GM23338 (cell line): ENCODE results near the gene FHIT. TPM values are rescaled to one million over a fixed set of nuclear protein-coding genes. Genes with fewer than 3 reads are reported as not detected.

Source experiments
- ATAC-seq: fragments of 200-7000 bp; cut with Tn5 transposase; 3 replicates; pipeline ENCODE4 v1.9.1; 2020
- DNase-seq: peaks from one replicate; pipeline ENCODE4 v3.0.0-alpha.2; 2015; ENCODE audit warnings: low spot score
- H2AFZ ChIP-seq: fragments of 200-600 bp; sonication (generic); 2 replicates; pipeline ENCODE4 v1.8.0; 2016; ENCODE audit warnings: antibody characterized with exemption, mild to moderate bottlenecking, moderate library complexity
- H3F3A ChIP-seq: fragments of 200-600 bp; sonication (generic); replicated peaks from 2 replicates; pipeline ENCODE4 v1.8.0; 2017; ENCODE audit warnings: antibody characterized with exemption, mixed run types, low read depth
- H3K27ac ChIP-seq: fragments of 200-600 bp; sonication (generic); 2 replicates; pipeline ENCODE4 v1.6.1; 2016; ENCODE audit warnings: low read depth
- H3K27me3 ChIP-seq: fragments of 200-600 bp; sonication (generic); 2 replicates; pipeline ENCODE4 v1.8.0; 2016; ENCODE audit warnings: mild to moderate bottlenecking, mixed run types, moderate library complexity; ENCODE audit not compliant: insufficient read depth
- H3K36me3 ChIP-seq: fragments of 200-600 bp; sonication (generic); 2 replicates; pipeline ENCODE4 v1.8.0; 2016; ENCODE audit warnings: mild to moderate bottlenecking; ENCODE audit not compliant: insufficient read depth
- H3K4me1 ChIP-seq: fragments of 200-600 bp; sonication (generic); 2 replicates; pipeline ENCODE4 v1.8.0; 2016; ENCODE audit warnings: mild to moderate bottlenecking, moderate library complexity; ENCODE audit not compliant: insufficient read depth
- H3K4me2 ChIP-seq: fragments of 200-600 bp; sonication (generic); 2 replicates; pipeline ENCODE4 v1.7.1; 2017; ENCODE audit warnings: mixed run types
- H3K4me3 ChIP-seq: fragments of 200-600 bp; sonication (generic); 2 replicates; pipeline ENCODE4 v1.6.1; 2016; ENCODE audit warnings: mixed run types
- H3K79me2 ChIP-seq: fragments of 200-600 bp; sonication (generic); replicated peaks from 2 replicates; pipeline ENCODE4 v1.8.0; 2017; ENCODE audit warnings: mild to moderate bottlenecking; ENCODE audit not compliant: insufficient read depth
- H3K9me2 ChIP-seq: fragments of 200-600 bp; sonication (generic); 2 replicates; pipeline ENCODE4 v1.8.0; 2017; ENCODE audit not compliant: insufficient read depth
- H4K20me1 ChIP-seq: fragments of 200-600 bp; sonication (generic); replicated peaks from 2 replicates; pipeline ENCODE4 v1.8.0; 2017; ENCODE audit warnings: mild to moderate bottlenecking; ENCODE audit not compliant: insufficient read depth
- H3K27ac Mint-ChIP-seq: 2 replicates; pipeline ENCODE4 v1.8.0; 2020; ENCODE audit warnings: inconsistent platforms, mild to moderate bottlenecking, moderate library complexity, mixed read lengths
- H3K27me3 Mint-ChIP-seq: 3 replicates; pipeline ENCODE4 v1.8.0; 2022; ENCODE audit warnings: low read depth, mild to moderate bottlenecking, moderate library complexity, mixed read lengths, inconsistent platforms; ENCODE audit not compliant: insufficient read depth, poor library complexity
- H3K36me3 Mint-ChIP-seq: 3 replicates; pipeline ENCODE4 v1.8.0; 2021; ENCODE audit warnings: low read depth, mild to moderate bottlenecking, inconsistent platforms, moderate library complexity, mixed read lengths
- H3K4me1 Mint-ChIP-seq: 3 replicates; pipeline ENCODE4 v1.8.0; 2020; ENCODE audit warnings: mild to moderate bottlenecking, inconsistent platforms, mixed read lengths
- H3K4me3 Mint-ChIP-seq: 3 replicates; pipeline ENCODE4 v1.8.0; 2021; ENCODE audit warnings: moderate library complexity, mild to moderate bottlenecking, inconsistent platforms, mixed read lengths
- H3K9me3 Mint-ChIP-seq: 3 replicates; pipeline ENCODE4 v1.8.0; 2020; ENCODE audit warnings: moderate library complexity, mild to moderate bottlenecking, inconsistent platforms, mixed read lengths
- CREB1 ChIP-seq: fragments of 250-450 bp; sonication (Bioruptor Pico); IDR thresholded peaks from 2 replicates; pipeline ENCODE4 v1.5.0; 2020; ENCODE audit warnings: low read depth, mild to moderate bottlenecking, moderate library complexity
- EZH2 ChIP-seq: fragments of 200-600 bp; sonication (generic); IDR thresholded peaks from one replicate; pipeline ENCODE4 v1.8.0; 2017; ENCODE audit warnings: antibody characterized with exemption, mild to moderate bottlenecking, low read depth; ENCODE audit not compliant: unreplicated experiment
- JUNB ChIP-seq: IDR thresholded peaks from one replicate; pipeline ENCODE4 v1.6.1; 2016; ENCODE audit warnings: antibody characterized with exemption; ENCODE audit not compliant: unreplicated experiment
- NANOG ChIP-seq: IDR thresholded peaks from 2 replicates; pipeline ENCODE4 v1.6.1; 2016; ENCODE audit warnings: antibody characterized with exemption, borderline replicate concordance
- POLR2AphosphoS5 ChIP-seq: IDR thresholded peaks from 2 replicates; pipeline ENCODE4 v1.6.1; 2016; ENCODE audit warnings: antibody characterized with exemption, low read depth
- REST ChIP-seq: IDR thresholded peaks from one replicate; pipeline ENCODE4 v1.6.1; 2018; ENCODE audit warnings: antibody characterized with exemption; ENCODE audit not compliant: unreplicated experiment
- STAT1 ChIP-seq: IDR thresholded peaks from one replicate; pipeline ENCODE4 v1.6.1; 2016; ENCODE audit warnings: antibody characterized with exemption; ENCODE audit not compliant: unreplicated experiment
- ZNF114 ChIP-seq: fragments of 250-450 bp; sonication (Bioruptor Pico); IDR thresholded peaks from 2 replicates; pipeline ENCODE4 v1.5.0; 2020; ENCODE audit warnings: mild to moderate bottlenecking, moderate library complexity
- ZNF331 ChIP-seq: fragments of 250-450 bp; sonication (Bioruptor Pico); IDR thresholded peaks from 2 replicates; pipeline ENCODE4 v1.5.0; 2020; ENCODE audit warnings: low read depth, mild to moderate bottlenecking, moderate library complexity
- polyA plus RNA-seq: library from polyadenylated mRNA; unstranded; fragments of >200 nt; fragmentation: Nextera tagmentation; extraction: Ambion mirVana; gene quantifications from 2 replicates; pipeline ENCODE4 v1.2.1, GENCODE V29; 2016
- total RNA-seq: library from RNA; depleted of rRNA; stranded (reverse); fragments of >200 nt; shearing (Covaris generic); gene quantifications from 2 replicates; pipeline ENCODE4 v1.2.3, GENCODE V29; 2014
- TF ChIP-seq, protein P1 (sequence below), 2 experiments: fragments of 200-600 bp in 1 of 2; sonication (generic) in 1 of 2; conservative IDR thresholded peaks; 2 replicates each; pipeline versions ENCODE4 v1.5.1 to v1.6.1; 2016 to 2017; ENCODE audit warnings: antibody characterized with exemption in 2 of 2, low read depth in 2 of 2, mild to moderate bottlenecking in 2 of 2, moderate library complexity in 1 of 2

FHIT gene
- total and polyA plus RNA-seq, 2 experiments from 2014 or later, result 3.0 to 8.3 TPM

GRCh38 chr3:60015032-60015705, 1236.1 kb downstream of the FHIT start (continued):
- TF ChIP-seq JUNB (no peak), REST (no peak), ZNF114 (no peak), NANOG (no peak), STAT1 (no peak), ZNF331 (CRISPR knock-in tag) (no peak), EZH2 (no peak)
- TF ChIP-seq, protein P1, sequence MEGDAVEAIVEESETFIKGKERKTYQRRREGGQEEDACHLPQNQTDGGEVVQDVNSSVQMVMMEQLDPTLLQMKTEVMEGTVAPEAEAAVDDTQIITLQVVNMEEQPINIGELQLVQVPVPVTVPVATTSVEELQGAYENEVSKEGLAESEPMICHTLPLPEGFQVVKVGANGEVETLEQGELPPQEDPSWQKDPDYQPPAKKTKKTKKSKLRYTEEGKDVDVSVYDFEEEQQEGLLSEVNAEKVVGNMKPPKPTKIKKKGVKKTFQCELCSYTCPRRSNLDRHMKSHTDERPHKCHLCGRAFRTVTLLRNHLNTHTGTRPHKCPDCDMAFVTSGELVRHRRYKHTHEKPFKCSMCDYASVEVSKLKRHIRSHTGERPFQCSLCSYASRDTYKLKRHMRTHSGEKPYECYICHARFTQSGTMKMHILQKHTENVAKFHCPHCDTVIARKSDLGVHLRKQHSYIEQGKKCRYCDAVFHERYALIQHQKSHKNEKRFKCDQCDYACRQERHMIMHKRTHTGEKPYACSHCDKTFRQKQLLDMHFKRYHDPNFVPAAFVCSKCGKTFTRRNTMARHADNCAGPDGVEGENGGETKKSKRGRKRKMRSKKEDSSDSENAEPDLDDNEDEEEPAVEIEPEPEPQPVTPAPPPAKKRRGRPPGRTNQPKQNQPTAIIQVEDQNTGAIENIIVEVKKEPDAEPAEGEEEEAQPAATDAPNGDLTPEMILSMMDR (conservative IDR thresholded peaks at IDR 0.05; ENCODE audit: low read depth in 2 of 2), result no peak

- H2AFZ ChIP-seq, result no peak overlapping the region
- H3K79me2 ChIP-seq, result no peaks in the 10 kb centered on the region
- Mint-ChIP-seq H3K4me1 (peaks cover 19% of the 10 kb centered on the region), H3K27me3 (peaks cover 1% of the 10 kb centered on the region), H3K36me3 (no peaks in the 10 kb centered on the region), H3K4me3 (no peak overlapping the region), H3K27ac (no peak overlapping the region), H3K9me3 (no peaks in the 10 kb centered on the region)
- H3K36me3 ChIP-seq, result no peaks in the 10 kb centered on the region
- H3K27ac ChIP-seq, result no peak overlapping the region
- DNase-seq (no peak), ATAC-seq (no peak)
- peaks cover 14% of the 10 kb centered on the region; the same call in 1 of the 2 replicates for H3K9me2 ChIP-seq
- H3F3A ChIP-seq, result no peaks in the 10 kb centered on the region
- no peak overlapping the region for H3K4me3 ChIP-seq
- H3K4me1 ChIP-seq, result peaks cover 16% of the 10 kb centered on the region
- no peak overlapping the region for H3K4me2 ChIP-seq
- no peaks in the 10 kb centered on the region for H3K27me3 ChIP-seq
- H4K20me1 ChIP-seq, result no peaks in the 10 kb centered on the region
- TF ChIP-seq REST, result no peak
- TF ChIP-seq, protein P1 (conservative IDR thresholded peaks at IDR 0.05; ENCODE audit: low read depth in 2 of 2), result no peak
- no peak for TF ChIP-seq EZH2
- no peak for TF ChIP-seq CREB1 (CRISPR knock-in tag)
- TF ChIP-seq POLR2AphosphoS5, result no peak
Measured at GRCh38 chr3:60013241-60013640, 1238.0 kb downstream of the FHIT start.
